ENCODE results near the gene PACS1.

Gene PACS1

DNA sequence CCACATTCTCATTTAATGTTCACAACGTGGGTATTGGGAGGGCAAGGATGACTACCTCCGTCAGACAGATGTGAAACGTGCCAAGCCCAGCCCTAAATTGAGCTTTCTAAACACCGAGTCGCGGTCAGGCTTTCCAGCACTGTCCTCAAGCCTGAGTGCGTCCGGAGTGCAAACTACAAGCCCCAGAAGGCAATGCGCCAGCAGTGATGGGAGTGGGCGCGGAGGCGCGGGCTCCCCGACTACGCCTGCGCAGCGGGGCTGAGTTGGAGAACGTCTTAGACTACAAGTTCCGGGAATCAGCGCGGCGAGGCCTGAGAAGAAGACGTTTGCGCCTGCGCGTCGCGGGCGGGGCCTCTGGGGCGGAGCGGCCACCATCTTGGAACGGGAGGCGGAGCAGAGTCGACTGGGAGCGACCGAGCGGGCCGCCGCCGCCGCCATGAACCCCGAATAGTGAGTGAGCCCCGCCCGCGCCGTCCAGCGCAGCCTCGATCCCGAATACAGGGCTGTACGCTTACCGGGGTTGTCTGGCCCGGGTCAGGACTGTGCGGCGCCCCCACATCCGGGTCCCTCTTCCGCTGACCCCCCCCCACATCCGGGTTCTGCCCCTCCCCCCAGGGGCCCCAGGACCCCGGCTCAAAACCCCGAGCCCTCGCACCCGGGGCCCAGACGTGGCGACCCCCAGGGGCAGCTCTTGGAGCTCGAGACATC lies 198.3 kb downstream of the PACS1 start, which contains the start of gene RAB1B:
TSS of gene RAB1B (plus strand) at position 396 of the 708 bp plus-strand sequence. CDS start at position 437, 41 bp downstream.
- TF ChIP-seq CTCF (IDR thresholded peaks at IDR 0.05; ENCODE audit: control insufficient read depth, extremely low read depth, insufficient read depth): no peak
- DNase-seq (ENCODE audit: low read depth): peak; percentile 98
- H3K4me3 ChIP-seq (ENCODE audit: low read depth, low read length): peak within 1 kb of the TSS; percentile 96

GRCh38 chr11:66268952-66269905 lies 199.2 kb downstream of the PACS1 start:
- no peak for TF ChIP-seq CTCF (IDR thresholded peaks at IDR 0.05; ENCODE audit: control insufficient read depth, extremely low read depth, insufficient read depth)
- peak overlapping the region; percentile 96 for H3K4me3 ChIP-seq (ENCODE audit: low read depth, low read length)
- no peak for DNase-seq (ENCODE audit: low read depth)

GRCh38 chr11:66271816-66272215 lies 201.7 kb downstream of the PACS1 start:
- DNase-seq (ENCODE audit: low read depth): no peak
- no peak overlapping the region for H3K4me3 ChIP-seq (ENCODE audit: low read depth, low read length)
- TF ChIP-seq CTCF (IDR thresholded peaks at IDR 0.05; ENCODE audit: control insufficient read depth, extremely low read depth, insufficient read depth): no peak

DNA sequence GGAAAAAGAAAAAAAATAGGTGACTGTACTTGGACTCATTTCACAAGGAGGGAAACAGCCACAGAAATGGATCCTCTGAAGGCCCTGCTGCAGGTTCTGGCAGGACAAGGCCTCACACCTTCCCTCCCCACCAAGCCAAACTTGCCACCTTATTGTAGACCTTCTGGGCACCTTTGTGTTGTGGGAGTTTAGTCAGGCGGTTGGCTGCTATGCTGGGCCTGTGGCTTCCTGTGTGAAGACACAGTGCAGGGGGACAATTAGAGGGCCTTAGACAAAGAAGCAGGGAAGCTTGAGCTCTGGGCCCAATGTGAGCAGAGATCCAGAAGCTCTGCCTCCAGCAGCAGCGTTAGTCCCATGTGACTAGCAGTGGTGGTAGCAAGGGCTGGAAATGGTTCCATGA lies 202.5 kb downstream of the PACS1 start:
- no peak for DNase-seq (ENCODE audit: low read depth)
- no peak overlapping the region for H3K4me3 ChIP-seq (ENCODE audit: low read depth, low read length)
- no peak for TF ChIP-seq CTCF (IDR thresholded peaks at IDR 0.05; ENCODE audit: control insufficient read depth, extremely low read depth, insufficient read depth)

GRCh38 chr11:66274219-66274618 lies 204.1 kb downstream of the PACS1 start:
- DNase-seq (ENCODE audit: low read depth): no peak
- H3K4me3 ChIP-seq (ENCODE audit: low read depth, low read length): no peak overlapping the region
- no peak for TF ChIP-seq CTCF (IDR thresholded peaks at IDR 0.05; ENCODE audit: control insufficient read depth, extremely low read depth, insufficient read depth)

DNA sequence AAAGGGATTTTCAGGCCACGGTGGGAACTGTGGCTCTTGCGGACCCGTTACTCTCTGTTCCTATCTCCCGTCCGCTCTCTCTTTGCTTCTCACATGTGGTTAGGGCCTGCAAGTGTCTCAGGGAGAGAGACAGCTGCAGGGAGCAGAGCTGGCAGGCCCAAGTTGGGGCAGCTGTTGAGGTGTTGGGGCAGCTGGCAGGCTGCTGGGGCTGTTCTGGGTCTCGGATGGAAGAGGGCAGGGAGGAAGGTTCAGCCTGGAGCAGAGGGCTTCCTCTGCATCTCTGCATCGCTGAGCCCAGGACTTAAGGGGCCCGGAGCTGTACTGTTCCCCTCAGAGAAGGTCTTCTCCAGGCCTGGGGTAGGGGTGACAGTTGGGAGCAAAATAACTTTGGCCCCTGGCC lies 205.3 kb downstream of the PACS1 start:
- no peak overlapping the region for H3K4me3 ChIP-seq (ENCODE audit: low read depth, low read length)
- no peak for TF ChIP-seq CTCF (IDR thresholded peaks at IDR 0.05; ENCODE audit: control insufficient read depth, extremely low read depth, insufficient read depth)
- DNase-seq (ENCODE audit: low read depth): no peak

Data from LNCaP clone FGC (cell line).